PC-3 (cell line): ENCODE data around the gene LRP2.

Experiments used
- EZH2phosphoT487 ChIP-seq: fragments of 300-600 bp; sonication (generic); IDR thresholded peaks from 2 replicates; pipeline ENCODE4 v1.6.1; 2018; ENCODE audit warnings: mild to moderate bottlenecking, antibody characterized with exemption, low read length, borderline replicate concordance
- TF ChIP-seq, protein P1 (sequence below): fragments of 300-600 bp; sonication (generic); conservative IDR thresholded peaks from 2 replicates; pipeline ENCODE4 v1.5.1; 2017; ENCODE audit warnings: antibody characterized with exemption, low read depth, mild to moderate bottlenecking, low read length

DNA sequence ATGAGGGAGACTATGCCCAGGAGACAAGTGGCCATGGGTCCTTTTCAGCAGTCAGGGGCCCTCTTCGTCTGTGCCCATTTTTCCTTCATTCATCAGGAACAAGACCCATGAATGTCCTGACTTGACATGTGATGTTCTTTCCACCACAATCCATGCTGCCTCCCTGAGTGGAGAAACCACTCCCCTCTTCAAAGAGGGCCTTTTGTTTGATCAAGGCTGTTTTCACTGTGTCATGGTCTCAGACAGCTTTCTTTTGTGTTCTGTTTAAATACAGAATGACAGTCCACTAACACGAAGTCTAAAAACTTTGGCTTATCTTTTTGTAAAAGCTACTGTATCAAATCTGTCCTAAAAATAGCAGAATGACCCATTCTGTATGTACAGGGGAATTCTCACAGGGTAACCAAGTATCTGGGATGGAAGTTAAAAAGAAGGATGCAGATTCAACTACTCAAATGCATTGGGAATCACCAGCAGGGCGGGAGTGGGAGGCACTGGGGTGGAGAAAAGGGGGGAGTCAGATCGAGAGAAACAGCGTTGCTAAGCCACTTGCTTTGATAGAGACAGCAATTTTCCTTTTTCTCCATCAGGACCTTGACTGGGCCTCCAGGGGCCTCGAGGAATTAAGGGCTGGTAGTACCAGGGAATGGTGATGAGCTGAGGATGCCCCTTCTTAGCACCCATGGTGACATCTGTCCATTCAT, 13.9 kb downstream of the LRP2 start:
- TF ChIP-seq, protein P1, sequence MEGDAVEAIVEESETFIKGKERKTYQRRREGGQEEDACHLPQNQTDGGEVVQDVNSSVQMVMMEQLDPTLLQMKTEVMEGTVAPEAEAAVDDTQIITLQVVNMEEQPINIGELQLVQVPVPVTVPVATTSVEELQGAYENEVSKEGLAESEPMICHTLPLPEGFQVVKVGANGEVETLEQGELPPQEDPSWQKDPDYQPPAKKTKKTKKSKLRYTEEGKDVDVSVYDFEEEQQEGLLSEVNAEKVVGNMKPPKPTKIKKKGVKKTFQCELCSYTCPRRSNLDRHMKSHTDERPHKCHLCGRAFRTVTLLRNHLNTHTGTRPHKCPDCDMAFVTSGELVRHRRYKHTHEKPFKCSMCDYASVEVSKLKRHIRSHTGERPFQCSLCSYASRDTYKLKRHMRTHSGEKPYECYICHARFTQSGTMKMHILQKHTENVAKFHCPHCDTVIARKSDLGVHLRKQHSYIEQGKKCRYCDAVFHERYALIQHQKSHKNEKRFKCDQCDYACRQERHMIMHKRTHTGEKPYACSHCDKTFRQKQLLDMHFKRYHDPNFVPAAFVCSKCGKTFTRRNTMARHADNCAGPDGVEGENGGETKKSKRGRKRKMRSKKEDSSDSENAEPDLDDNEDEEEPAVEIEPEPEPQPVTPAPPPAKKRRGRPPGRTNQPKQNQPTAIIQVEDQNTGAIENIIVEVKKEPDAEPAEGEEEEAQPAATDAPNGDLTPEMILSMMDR: no peak
- no peak for TF ChIP-seq EZH2phosphoT487
